IPS-NIHi7 (cell line): Measurements from ENCODE around the gene OR5H15.
"Not testable (repeated sequence)": the region's sequence is repeated elsewhere in the genome, so short reads cannot be mapped to it uniquely, and the experiment has no call there.

ENCODE experiments used
- DNase-seq: peaks from one replicate; pipeline ENCODE4 v3.0.0; 2012; ENCODE audit warnings: mixed read lengths; ENCODE audit errors: extremely low spot score

OR5H15 gene

DNA sequence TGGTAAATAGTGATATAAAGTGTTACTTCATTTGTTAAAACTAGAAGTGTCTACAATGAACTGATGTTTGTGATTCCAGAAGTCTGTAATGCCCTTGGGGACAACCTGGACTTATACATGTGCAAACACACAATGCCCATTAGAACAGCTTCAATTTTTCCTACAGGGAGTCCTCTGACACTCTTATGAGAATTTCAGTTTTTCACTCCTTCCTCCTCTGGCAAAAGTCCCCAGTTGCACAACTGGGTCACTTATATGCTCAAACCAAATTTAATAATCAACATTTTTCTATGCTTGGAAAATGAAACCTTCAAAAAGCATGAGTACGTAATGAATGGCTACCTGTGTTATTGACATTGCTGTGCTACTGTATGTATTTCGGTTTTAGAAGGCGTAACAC, at the start of gene OR5H15:
TSS of gene OR5H15 (plus strand) at position 301 of the 400 bp plus-strand sequence. CDS start 2,004 bp downstream, outside the sequence.
- DNase-seq, result no peak

DNA sequence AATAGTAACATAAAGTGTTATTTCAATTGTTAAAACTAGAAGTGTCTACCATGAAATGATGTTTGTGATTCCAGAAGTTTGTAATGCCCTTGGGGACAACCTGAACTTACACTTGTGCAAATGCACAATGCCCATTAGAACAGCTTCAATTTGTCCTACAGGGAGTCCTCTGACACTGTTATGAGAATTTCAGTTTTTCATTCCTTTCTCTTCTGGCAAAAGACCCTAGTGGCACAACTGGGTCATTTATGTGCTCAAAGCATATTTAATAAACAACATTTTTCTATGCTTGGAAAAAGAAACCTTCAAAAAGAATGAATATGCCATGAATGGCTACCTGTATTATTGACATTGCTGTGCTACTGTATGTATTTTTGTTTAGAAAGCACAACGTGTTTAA, 36.1 kb upstream of the OR5H15 start, which contains the start of gene OR5H1:
TSS of gene OR5H1 (plus strand) at position 301 of the 400 bp plus-strand sequence. CDS start 1,977 bp downstream, outside the sequence.
- DNase-seq, result no peak

GRCh38 chr3:98136631-98137030, 29.9 kb upstream of the OR5H15 start:
- DNase-seq, result no peak

DNA sequence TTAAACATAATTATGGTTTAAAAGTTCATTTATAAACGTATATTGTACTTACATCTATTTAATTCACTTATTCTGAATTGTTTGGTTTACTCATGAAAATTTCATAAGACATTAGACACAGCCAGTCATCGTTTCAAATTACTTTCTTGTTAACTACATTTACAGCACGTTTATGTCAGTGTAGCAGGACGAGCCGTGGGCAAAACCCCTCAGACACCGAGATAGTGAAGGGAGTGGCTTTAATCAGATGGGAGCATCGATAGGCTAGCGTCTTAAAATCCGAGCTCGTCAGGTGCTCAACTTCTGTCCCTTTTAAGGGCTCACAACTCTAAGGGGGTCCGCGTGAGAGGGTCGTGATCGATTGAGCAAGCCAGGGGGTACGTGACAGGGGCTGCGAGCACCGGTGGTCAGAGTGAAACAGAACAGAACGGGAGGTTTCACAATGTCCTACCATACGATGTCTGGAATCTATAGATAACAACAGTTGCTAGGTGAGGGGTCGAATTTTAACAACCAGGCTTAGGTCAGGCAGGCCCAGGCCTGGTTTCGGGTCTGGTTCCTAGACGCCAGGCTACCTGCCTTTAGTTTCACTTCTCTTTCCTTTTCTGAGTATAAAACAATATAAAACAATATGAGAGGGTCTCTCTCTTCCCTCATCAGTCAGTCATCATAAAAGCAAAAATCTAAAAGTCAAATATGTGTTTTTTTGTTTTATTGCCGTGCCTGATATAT, 28.5 kb upstream of the OR5H15 start:
- not testable (repeated sequence) for DNase-seq

- no peak for DNase-seq
Observed at GRCh38 chr3:98140531-98140930, 26.0 kb upstream of the OR5H15 start.

- DNase-seq, result no peak
Observed at GRCh38 chr3:98147179-98147578, 19.3 kb upstream of the OR5H15 start, which contains the start of gene OR5H14. OR5H14 (plus strand) TSS chr3:98147479; CDS start chr3:98149386, 1,907 bp downstream.

DNA sequence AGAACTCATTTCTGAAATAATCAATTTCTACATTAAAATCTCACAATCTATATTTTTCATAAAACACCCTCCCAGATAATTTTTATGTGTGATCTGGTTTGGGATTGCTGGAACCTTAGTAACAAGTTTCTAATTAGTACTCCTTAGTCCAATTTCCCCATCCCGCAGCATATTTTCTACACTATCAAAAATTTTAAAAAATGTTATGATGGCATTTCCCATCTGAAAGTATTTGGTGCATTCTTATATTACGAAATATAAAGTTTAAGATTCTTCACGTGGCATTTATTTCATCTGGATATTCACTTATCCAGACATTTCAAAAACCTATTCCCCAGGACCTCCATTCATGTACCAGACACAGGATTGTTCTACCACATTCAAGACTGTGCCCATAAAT, 17.7 kb upstream of the OR5H15 start:
- DNase-seq, result no peak

DNA sequence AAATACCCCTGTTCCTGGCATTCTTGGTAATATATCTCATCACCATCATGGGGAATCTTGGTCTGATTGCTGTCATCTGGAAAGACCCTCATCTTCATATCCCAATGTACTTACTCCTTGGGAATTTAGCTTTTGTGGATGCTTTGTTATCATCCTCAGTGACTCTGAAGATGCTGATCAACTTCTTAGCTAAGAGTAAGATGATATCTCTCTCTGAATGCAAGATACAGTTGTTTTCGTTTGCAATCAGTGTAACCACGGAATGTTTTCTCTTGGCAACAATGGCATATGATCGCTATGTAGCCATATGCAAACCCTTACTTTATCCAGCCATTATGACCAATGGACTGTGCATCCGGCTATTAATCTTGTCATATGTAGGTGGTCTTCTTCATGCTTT, 17.0 kb upstream of the OR5H15 start:
- DNase-seq, result not testable (repeated sequence)

DNA sequence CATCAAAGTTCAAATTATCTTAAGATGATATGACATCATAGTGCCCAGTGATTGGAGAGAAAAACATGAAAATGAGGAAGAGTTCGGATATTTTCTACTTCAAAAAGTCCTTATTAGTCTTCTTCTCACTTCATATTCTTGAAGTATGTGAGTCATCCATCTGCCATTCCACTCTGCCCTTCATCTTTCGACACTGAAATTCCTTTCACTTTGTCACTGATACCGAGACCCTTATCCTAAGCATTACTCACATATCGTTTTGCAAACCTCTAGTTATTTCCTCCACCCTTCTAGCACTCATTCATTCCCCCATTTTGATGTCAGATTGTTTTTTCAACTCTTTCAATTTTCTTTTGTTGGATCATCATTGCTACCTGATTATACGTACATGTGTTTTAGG, 15.3 kb upstream of the OR5H15 start:
- no peak for DNase-seq

DNA sequence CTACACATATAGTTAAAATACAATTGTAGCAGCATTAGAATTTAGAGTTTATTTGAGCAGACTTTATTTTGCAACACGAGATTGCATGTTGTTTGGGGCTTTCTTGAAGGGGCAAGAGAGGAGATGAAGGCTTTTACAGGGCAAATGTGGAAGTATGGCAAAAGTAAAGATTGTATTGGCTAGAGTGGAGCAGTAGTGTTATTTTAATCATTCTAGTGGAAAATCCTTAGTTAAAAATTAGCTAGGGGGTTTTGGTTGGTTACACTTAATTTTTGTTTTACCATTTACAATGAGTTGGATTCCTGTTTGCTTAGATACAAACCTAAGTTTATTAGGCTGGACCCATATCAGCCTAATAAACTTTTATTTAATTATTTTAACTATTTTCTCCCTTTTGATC, 4.6 kb downstream of the OR5H15 start:
- no peak for DNase-seq

- DNase-seq, result no peak
Observed at GRCh38 chr3:98172621-98173020, 6.1 kb downstream of the OR5H15 start.

GRCh38 chr3:98180319-98180890, 13.9 kb downstream of the OR5H15 start:
- no peak for DNase-seq

DNA sequence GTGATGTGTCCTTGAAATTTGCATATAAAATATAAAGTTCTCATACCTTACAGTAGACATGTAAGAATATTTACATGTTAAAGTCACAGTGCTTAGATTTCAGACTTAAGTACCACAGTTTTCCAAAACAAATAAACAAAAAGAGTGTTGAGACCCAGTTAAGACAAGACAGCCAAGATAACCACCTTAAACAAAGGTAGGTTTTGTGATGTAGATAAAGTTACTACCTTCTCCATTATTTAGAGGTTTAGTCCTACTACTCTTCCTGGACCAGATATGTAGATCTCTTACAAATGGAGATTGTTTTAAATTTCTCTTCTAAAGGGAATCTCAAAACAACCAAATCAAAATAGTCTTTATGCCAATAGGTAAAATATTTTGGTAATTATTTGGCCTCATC, 15.7 kb downstream of the OR5H15 start:
- DNase-seq, result peak; percentile 10

DNA sequence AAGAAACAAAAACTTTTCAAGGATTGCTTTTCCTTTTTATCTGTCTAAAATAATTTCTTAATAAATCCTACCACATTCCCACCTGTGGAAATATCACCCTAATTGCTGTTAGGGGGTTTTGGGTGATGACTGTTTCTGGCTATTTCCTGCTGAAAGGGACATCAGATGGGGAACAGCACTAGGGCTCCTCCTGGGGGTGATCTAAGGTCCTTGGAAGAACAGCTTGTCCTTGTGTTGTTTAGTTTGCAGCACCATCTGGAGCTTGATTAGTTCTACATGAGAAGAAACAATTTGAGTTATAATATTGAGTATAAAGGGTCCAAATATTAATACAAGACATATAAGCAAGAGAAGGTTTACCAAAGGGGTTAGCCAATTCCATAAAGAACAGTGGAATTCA, 18.7 kb downstream of the OR5H15 start:
- peak; percentile 50 for DNase-seq

DNA sequence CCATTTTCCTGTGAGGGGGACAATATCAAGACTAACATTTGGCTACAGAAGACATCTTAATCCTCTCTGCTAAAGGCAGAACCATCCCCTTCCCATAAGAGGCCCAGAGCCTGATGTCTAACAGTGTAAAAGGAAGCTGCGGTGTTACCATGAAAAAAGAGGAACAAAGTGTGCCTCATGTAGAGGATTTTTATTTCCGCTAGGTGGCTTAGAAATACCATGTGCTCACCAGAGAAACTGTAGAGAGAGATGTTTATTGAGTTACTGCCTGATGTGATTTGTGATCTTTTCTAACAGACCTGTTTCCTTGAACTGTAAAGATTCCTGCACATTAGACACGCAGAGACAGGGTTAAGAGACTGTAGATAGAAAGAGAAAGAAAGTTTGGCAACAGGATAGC, 22.0 kb downstream of the OR5H15 start:
- DNase-seq, result peak; percentile 22

GRCh38 chr3:98190911-98191310, 24.4 kb downstream of the OR5H15 start:
- DNase-seq, result not testable (repeated sequence)

GRCh38 chr3:98196293-98196692, 29.8 kb downstream of the OR5H15 start:
- not testable (repeated sequence) for DNase-seq

- DNase-seq, result no peak
Observed at GRCh38 chr3:98199020-98199419, 32.5 kb downstream of the OR5H15 start.

DNA sequence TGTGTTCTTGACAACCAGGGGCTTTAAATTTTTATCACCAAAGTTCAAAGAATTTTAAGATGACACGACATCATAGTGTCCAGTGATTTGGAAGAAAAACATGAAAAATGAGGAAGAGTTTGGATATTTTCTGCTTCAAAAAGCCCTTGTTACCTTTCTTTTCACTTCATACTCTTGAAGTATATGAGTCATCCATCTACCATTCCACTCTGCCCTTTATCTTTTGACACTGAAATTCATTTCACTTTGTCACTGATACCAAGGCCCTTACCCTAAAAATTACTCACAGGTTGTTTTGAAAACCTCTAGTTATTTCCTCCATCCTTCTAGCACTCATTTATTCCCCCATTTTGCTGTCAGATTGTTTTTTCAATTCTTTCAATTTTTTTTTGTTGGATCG, 42.7 kb downstream of the OR5H15 start:
- no peak for DNase-seq

- no peak for DNase-seq
Observed at GRCh38 chr3:98213276-98213675, 46.8 kb downstream of the OR5H15 start.

GRCh38 chr3:98215051-98215450, 48.6 kb downstream of the OR5H15 start:
- DNase-seq, result no peak
